Trophoblast cell (in vitro differentiated cells and primary cell): ENCODE data around the gene HAUS8.

ENCODE experiments used
- DNase-seq, 2 donors: peaks; one replicate each; pipeline ENCODE4 v3.0.0-alpha.2; 2016
- H2AFZ ChIP-seq: 2 replicates; pipeline ENCODE4 v1.6.1; 2013; ENCODE audit warnings: low read length, moderate library complexity, mild to moderate bottlenecking; ENCODE audit not compliant: insufficient read depth, poor library complexity
- H2AK5ac ChIP-seq: 2 replicates; pipeline ENCODE4 v1.6.1; 2013; ENCODE audit warnings: mild to moderate bottlenecking, low read length
- H2BK120ac ChIP-seq: 2 replicates; pipeline ENCODE4 v1.6.1; 2013; ENCODE audit warnings: low read length, mild to moderate bottlenecking, moderate library complexity; ENCODE audit not compliant: insufficient read depth, poor library complexity
- H2BK12ac ChIP-seq: 2 replicates; pipeline ENCODE4 v1.6.1; 2013; ENCODE audit warnings: mild to moderate bottlenecking, low read length, moderate library complexity
- H2BK5ac ChIP-seq: 2 replicates; pipeline ENCODE4 v1.6.1; 2013; ENCODE audit warnings: low read length, low read depth, moderate library complexity, mild to moderate bottlenecking; ENCODE audit not compliant: poor library complexity
- H3K14ac ChIP-seq: 2 replicates; pipeline ENCODE4 v1.6.1; 2013; ENCODE audit warnings: mild to moderate bottlenecking, low read length
- H3K18ac ChIP-seq: 2 replicates; pipeline ENCODE4 v1.6.1; 2013; ENCODE audit warnings: mild to moderate bottlenecking, low read length
- H3K23ac ChIP-seq: 2 replicates; pipeline ENCODE4 v1.6.1; 2013; ENCODE audit warnings: low read length
- H3K27ac ChIP-seq: 2 replicates; pipeline ENCODE4 v1.5.1; 2013; ENCODE audit warnings: low read depth, mild to moderate bottlenecking, inconsistent platforms, low read length, moderate library complexity
- H3K27me3 ChIP-seq: 2 replicates; pipeline ENCODE4 v1.6.1; 2013; ENCODE audit warnings: inconsistent platforms, mild to moderate bottlenecking, low read length, moderate library complexity; ENCODE audit not compliant: insufficient read depth
- H3K36me3 ChIP-seq, 2 experiments: 1 replicate in 1 of 2; 2 replicates in 1 of 2; pipeline ENCODE4 v1.6.1; 2013; ENCODE audit warnings: low read length in 2 of 2, mild to moderate bottlenecking in 2 of 2, moderate library complexity in 1 of 2; ENCODE audit not compliant: insufficient read depth in 2 of 2, control insufficient read depth in 1 of 2
- H3K4ac ChIP-seq: 2 replicates; pipeline ENCODE4 v1.6.1; 2013; ENCODE audit warnings: low read depth, mild to moderate bottlenecking, low read length, moderate library complexity
- H3K4me1 ChIP-seq, 2 experiments: 1 replicate in 1 of 2; 2 replicates in 1 of 2; pipeline ENCODE4 v1.6.1; 2013; ENCODE audit warnings: low read length in 2 of 2, mild to moderate bottlenecking in 2 of 2, moderate library complexity in 1 of 2; ENCODE audit not compliant: insufficient read depth in 2 of 2, control insufficient read depth in 1 of 2
- H3K4me2 ChIP-seq: 2 replicates; pipeline ENCODE4 v1.6.1; 2013; ENCODE audit warnings: inconsistent platforms, mild to moderate bottlenecking, low read length, moderate library complexity
- H3K4me3 ChIP-seq: 2 replicates; pipeline ENCODE4 v1.5.1; 2013; ENCODE audit warnings: mild to moderate bottlenecking, low read depth, low read length, inconsistent platforms
- H3K79me1 ChIP-seq: one replicate; pipeline ENCODE4 v1.6.1; 2013; ENCODE audit warnings: low read length
- H3K79me2 ChIP-seq: 2 replicates; pipeline ENCODE4 v1.6.1; 2013; ENCODE audit warnings: low read length, mild to moderate bottlenecking; ENCODE audit not compliant: control insufficient read depth, insufficient read depth, poor library complexity
- H3K9ac ChIP-seq: 2 replicates; pipeline ENCODE4 v1.6.1; 2013; ENCODE audit warnings: mild to moderate bottlenecking, low read length
- H3K9me3 ChIP-seq: 2 replicates; pipeline ENCODE4 v1.6.1; 2013; ENCODE audit warnings: low read depth, mild to moderate bottlenecking, control low read depth, inconsistent platforms, low read length; ENCODE audit not compliant: insufficient read depth
- H4K12ac ChIP-seq: 2 replicates; pipeline ENCODE4 v1.6.1; 2013; ENCODE audit warnings: low read depth, mild to moderate bottlenecking, low read length, moderate library complexity
- H4K8ac ChIP-seq: 2 replicates; pipeline ENCODE4 v1.6.1; 2013; ENCODE audit warnings: low read depth, mild to moderate bottlenecking, low read length, moderate library complexity
- H4K91ac ChIP-seq: one replicate; pipeline ENCODE4 v1.6.1; 2013; ENCODE audit warnings: low read depth, mild to moderate bottlenecking, low read length, moderate library complexity
- WGBS: extraction: QIAGEN DNeasy Blood & Tissue Kit; methylation state at CpG from one replicate; pipeline ENCODE4 v1.1.7; 2013; ENCODE audit warnings: missing lambda C conversion rate; ENCODE audit not compliant: insufficient read length, insufficient coverage; ENCODE audit errors: extremely low coverage; 5-methylcytosine and 5-hydroxymethylcytosine counted together

HAUS8 gene

GRCh38 chr19:17101686-17102628, 26.7 kb upstream of the HAUS8 start:
- Histone ChIP-seq H3K9ac (no peak overlapping the region), H4K12ac (no peak overlapping the region), H3K14ac (no peak overlapping the region), H2AK5ac (no peak overlapping the region), H3K4me3 (no peak overlapping the region), H2BK120ac (no peak overlapping the region), H3K9me3 (no peaks in the 10 kb centered on the region), H2BK12ac (no peak overlapping the region), H3K79me1 (peaks cover 9% of the 10 kb centered on the region), H4K8ac (no peak overlapping the region), H4K91ac (no peak overlapping the region), H2AFZ (no peak overlapping the region), H3K27ac (no peak overlapping the region), H3K36me3 (peaks cover 38 to 41% of the 10 kb centered on the region in 2 experiments), H3K4ac (peak overlapping the region; percentile 9), H3K18ac (peak overlapping the region; percentile 46), H3K79me2 (peaks cover 12% of the 10 kb centered on the region), H3K4me1 (peaks cover 7 to 12% of the 10 kb centered on the region in 2 experiments), H3K4me2 (no peak overlapping the region), H2BK5ac (no peak overlapping the region), H3K27me3 (no peaks in the 10 kb centered on the region), H3K23ac (no peak overlapping the region)
- no CpG with 5 or more reads among the region's 59 CpGs for WGBS
- DNase-seq = no peak

GRCh38 chr19:17098326-17098725, 23.1 kb upstream of the HAUS8 start:
- H4K8ac ChIP-seq = peak overlapping the region; percentile 39
- no peak overlapping the region for H4K12ac ChIP-seq

DNA sequence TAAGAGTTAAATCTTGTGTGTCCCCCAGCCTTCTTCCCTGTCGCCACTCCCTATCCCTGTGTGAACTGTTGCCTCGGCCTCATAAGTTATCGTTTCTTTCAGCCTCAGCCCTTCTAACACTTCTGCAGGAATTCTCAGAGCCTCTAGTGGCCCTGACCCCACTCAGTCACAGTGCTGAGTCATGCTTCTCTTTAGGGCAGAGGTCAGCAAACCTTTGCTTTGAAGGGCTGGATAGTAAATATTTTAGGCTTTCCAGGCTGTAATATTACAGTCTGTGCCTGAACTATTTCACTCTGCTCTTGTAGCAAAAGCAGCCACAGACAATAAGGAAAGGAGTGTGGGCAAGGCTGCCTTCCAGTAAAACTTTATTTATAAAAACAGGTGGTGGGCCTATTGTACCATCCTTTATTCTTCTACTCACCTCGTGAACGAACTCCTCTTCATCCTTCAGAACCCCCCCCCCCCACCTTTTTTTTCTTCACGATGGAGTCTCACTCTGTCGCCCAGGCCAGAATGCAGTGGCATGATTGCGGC, 22.4 kb upstream of the HAUS8 start:
- Histone ChIP-seq H3K4me2 (peak overlapping the region; percentile 38), H3K79me1 (peaks cover 14% of the 10 kb centered on the region), H3K27me3 (no peaks in the 10 kb centered on the region), H3K4me1 (peaks cover 16 to 23% of the 10 kb centered on the region in 2 experiments), H2AFZ (no peak overlapping the region), H2AK5ac (no peak overlapping the region), H3K14ac (peak overlapping the region; percentile 53), H2BK120ac (peak overlapping the region; percentile 74), H2BK5ac (peak overlapping the region; percentile 18), H3K9ac (no peak overlapping the region), H3K27ac (peak overlapping the region; percentile 90), H2BK12ac (no peak overlapping the region), H3K9me3 (no peaks in the 10 kb centered on the region), H3K4me3 (no peak overlapping the region), H3K36me3 (peaks cover 13 to 20% of the 10 kb centered on the region in 2 experiments), H4K91ac (peak overlapping the region; percentile 75), H3K23ac (no peak overlapping the region), H3K4ac (peak overlapping the region; percentile 40), H3K18ac (no peak overlapping the region), H4K8ac (peak overlapping the region; percentile 43), H3K79me2 (peaks cover 11% of the 10 kb centered on the region), H4K12ac (no peak overlapping the region)
- peak; percentile 67 to 90 for DNase-seq
- no CpG with 5 or more reads among the region's 8 CpGs for WGBS

More at GRCh38 chr19:17098326-17098725, 23.1 kb upstream of the HAUS8 start:
- Histone ChIP-seq H3K4me2 (peak overlapping the region; percentile 31), H2BK5ac (peak overlapping the region; percentile 18), H3K18ac (peak overlapping the region; percentile 41), H3K9ac (no peak overlapping the region), H3K4ac (peak overlapping the region; percentile 84), H3K27ac (peak overlapping the region; percentile 90), H2AK5ac (peak overlapping the region; percentile 58), H3K9me3 (no peaks in the 10 kb centered on the region), H3K79me2 (peaks cover 11% of the 10 kb centered on the region), H3K4me3 (no peak overlapping the region), H3K79me1 (peaks cover 14% of the 10 kb centered on the region), H3K27me3 (no peaks in the 10 kb centered on the region), H2BK120ac (peak overlapping the region; percentile 74), H3K23ac (no peak overlapping the region), H3K4me1 (peaks cover 16 to 23% of the 10 kb centered on the region in 2 experiments), H4K91ac (peak overlapping the region; percentile 75), H2BK12ac (peak overlapping the region; percentile 55), H3K14ac (no peak overlapping the region), H2AFZ (no peak overlapping the region), H3K36me3 (peaks cover 20 to 25% of the 10 kb centered on the region in 2 experiments)
- WGBS = no CpG with 5 or more reads among the region's 9 CpGs
- DNase-seq = peak in 1 of 2 donors; percentile 65

DNA sequence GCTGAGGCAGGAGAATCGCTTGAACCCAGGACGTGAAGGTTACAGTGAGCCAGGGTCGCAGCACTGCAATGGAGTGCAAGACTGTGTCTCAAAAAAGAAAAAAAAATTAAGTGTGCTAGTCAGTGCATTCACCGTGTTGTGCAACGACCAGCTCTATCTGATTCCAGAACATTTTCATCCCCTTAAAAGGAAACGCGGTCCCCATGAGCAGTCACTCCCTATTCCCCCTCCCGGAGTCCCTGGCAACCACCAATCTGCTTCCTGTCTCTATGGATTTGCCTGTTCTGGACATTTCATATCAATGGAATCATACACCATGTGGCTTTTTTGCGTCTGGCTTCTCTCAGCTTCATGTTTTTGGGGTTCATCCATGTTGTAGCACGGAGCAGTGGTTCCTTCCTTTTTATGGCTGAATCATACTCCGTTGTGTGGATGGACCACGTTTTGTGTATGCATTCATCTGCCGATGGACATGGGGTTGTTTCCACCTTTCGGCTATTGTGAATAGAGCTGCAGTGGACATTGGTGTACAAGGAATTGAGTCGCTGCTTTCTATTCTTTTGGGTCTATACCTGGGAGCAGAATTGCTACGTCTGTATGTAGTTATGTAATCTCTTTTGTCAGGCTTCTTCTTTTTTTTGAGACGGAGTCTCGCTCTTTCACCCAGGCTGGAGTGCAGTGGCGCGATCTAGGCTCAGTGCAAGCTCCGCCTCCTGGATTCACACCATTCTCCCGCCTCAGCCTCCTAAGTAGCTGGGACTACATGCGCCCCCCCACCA, 20.1 kb upstream of the HAUS8 start:
- H4K12ac ChIP-seq = no peak overlapping the region
- H3K4ac ChIP-seq = peak overlapping the region; percentile 63
- H3K4me3 ChIP-seq = no peak overlapping the region
- WGBS = no CpG with 5 or more reads among the region's 23 CpGs
- H3K4me2 ChIP-seq = no peak overlapping the region
- H4K91ac ChIP-seq = no peak overlapping the region
- no peak overlapping the region for H3K23ac ChIP-seq
- H3K27me3 ChIP-seq = no peaks in the 10 kb centered on the region
- H2BK120ac ChIP-seq = no peak overlapping the region
- peaks cover 23 to 30% of the 10 kb centered on the region in 2 experiments for H3K4me1 ChIP-seq
- H3K79me2 ChIP-seq = peaks cover 9% of the 10 kb centered on the region
- peak overlapping the region; percentile 35 for H3K14ac ChIP-seq
- DNase-seq = peak in 1 of 2 donors; percentile 57
- no peaks in the 10 kb centered on the region for H3K9me3 ChIP-seq
- no peak overlapping the region for H3K9ac ChIP-seq
- no peak overlapping the region for H3K18ac ChIP-seq
- H3K27ac ChIP-seq = peak overlapping the region; percentile 31
- peaks cover 14% of the 10 kb centered on the region for H3K79me1 ChIP-seq
- H3K36me3 ChIP-seq = peaks cover 2 to 3% of the 10 kb centered on the region in 2 experiments
- H2BK12ac ChIP-seq = no peak overlapping the region
- no peak overlapping the region for H4K8ac ChIP-seq
- no peak overlapping the region for H2AK5ac ChIP-seq
- H2AFZ ChIP-seq = no peak overlapping the region
- H2BK5ac ChIP-seq = no peak overlapping the region
